ENCODE measurements around the gene ADPRHL1. TPM values are rescaled to one million over a fixed set of nuclear protein-coding genes. Genes with fewer than 3 reads are reported as not detected.
A peak's percentile ranks its signal among the peaks of the same experiment; 100 is the strongest.

The ADPRHL1 gene
- total RNA-seq, 2 experiments from 2014 or later = 0.42 to 0.47 TPM

DNA sequence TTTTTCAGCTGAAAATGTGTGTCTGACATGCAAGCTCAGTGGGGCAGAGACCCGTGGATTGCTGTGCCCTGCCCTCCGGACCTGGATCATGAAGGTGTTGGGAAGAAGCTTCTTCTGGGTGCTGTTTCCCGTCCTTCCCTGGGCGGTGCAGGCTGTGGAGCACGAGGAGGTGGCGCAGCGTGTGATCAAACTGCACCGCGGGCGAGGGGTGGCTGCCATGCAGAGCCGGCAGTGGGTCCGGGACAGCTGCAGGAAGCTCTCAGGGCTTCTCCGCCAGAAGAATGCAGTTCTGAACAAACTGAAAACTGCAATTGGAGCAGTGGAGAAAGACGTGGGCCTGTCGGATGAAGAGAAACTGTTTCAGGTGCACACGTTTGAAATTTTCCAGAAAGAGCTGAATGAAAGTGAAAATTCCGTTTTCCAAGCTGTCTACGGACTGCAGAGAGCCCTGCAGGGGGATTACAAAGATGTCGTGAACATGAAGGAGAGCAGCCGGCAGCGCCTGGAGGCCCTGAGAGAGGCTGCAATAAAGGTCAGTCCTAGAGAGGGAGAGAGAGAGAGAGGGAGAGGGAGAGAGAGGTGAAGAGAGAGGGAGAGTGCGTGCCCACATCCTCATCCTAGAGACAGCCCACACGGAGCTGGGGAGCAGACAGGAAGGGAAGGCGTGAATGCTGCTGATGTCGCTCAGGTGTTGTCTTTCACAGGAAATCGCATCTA lies 42.4 kb upstream of the ADPRHL1 start:
- ChIA-PET CTCF (no interaction called here), POLR2A (no interaction called here)
- TF ChIP-seq, protein P1, sequence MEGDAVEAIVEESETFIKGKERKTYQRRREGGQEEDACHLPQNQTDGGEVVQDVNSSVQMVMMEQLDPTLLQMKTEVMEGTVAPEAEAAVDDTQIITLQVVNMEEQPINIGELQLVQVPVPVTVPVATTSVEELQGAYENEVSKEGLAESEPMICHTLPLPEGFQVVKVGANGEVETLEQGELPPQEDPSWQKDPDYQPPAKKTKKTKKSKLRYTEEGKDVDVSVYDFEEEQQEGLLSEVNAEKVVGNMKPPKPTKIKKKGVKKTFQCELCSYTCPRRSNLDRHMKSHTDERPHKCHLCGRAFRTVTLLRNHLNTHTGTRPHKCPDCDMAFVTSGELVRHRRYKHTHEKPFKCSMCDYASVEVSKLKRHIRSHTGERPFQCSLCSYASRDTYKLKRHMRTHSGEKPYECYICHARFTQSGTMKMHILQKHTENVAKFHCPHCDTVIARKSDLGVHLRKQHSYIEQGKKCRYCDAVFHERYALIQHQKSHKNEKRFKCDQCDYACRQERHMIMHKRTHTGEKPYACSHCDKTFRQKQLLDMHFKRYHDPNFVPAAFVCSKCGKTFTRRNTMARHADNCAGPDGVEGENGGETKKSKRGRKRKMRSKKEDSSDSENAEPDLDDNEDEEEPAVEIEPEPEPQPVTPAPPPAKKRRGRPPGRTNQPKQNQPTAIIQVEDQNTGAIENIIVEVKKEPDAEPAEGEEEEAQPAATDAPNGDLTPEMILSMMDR (IDR thresholded peaks at IDR 0.05) = no peak
- Histone ChIP-seq H3K27me3 (ENCODE audit: control insufficient read depth in 1 of 2, insufficient read depth in 2 of 2, low read length in 2 of 2) (no peaks in the 10 kb centered on the region), H3K27ac (ENCODE audit: low read depth in 1 of 2, low read length in 2 of 2) (no peak overlapping the region), H3K36me3 (ENCODE audit: insufficient read depth, low read length) (peaks cover 51% of the 10 kb centered on the region), H3K4me3 (ENCODE audit: low read length) (no peak overlapping the region), H3K4me1 (ENCODE audit: insufficient read depth, low read length) (peaks cover 32% of the 10 kb centered on the region), H3K9me3 (ENCODE audit: control insufficient read depth in 1 of 2, insufficient read depth in 1 of 2, low read length in 2 of 2) (no peaks in the 10 kb centered on the region)
- Mint-ChIP-seq H3K9me3 (no peaks in the 10 kb centered on the region), H3K4me1 (ENCODE audit: low read depth) (peaks cover 53% of the 10 kb centered on the region), H3K4me3 (peak overlapping the region; percentile 49), H3K27me3 (no peaks in the 10 kb centered on the region), H3K36me3 (ENCODE audit: low read depth) (peaks cover 45% of the 10 kb centered on the region), H3K27ac (peak overlapping the region; percentile 48)
- DNase-seq (no peak), ATAC-seq (ENCODE audit: poor library complexity) (no peak)
- intact Hi-C loops (cut with DNase I, micrococcal nuclease) = loop anchor here in 1 of 2 experiments (10.0 kb wide), 1 partner anchor 291 kb away; the partner anchor contains the start of genes CUL4A and PCID2

DNA sequence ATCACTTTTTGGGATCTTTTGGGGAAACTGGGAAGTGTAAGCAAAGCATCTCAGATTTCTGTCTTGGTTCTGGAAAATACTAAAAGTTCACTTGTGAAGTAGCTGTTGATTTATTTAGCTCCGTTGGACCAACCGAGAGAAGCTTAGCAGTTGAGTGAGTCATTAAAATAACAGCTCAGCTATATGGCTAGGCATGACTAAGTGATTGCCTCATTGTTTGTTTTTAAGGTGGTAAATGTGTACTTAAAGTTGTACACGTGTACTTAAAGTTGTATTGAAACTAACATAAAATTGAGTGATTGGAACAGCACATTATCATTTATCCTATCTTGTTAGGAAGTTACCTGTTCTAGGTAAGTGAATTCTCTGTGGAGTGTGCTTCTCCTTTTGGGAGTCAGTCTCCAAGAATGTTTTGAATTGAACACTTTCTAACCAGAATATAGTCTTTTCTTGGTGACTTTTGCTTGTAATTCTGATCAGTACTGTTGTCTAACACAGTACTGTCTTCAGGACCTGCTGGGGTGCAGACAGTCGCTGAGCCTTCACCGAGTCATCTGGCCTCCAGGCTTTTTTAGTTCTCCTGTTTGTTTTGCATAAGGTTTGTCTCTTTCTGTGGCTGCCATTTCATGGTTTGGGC lies 40.1 kb upstream of the ADPRHL1 start:
- H3K4me1 ChIP-seq (ENCODE audit: insufficient read depth, low read length) = peaks cover 48% of the 10 kb centered on the region
- peak overlapping the region in 1 of 2 donors; percentile 16 for H3K27ac ChIP-seq (ENCODE audit: low read depth in 1 of 2, low read length in 2 of 2)
- H3K4me1 Mint-ChIP-seq (ENCODE audit: low read depth) = peaks cover 71% of the 10 kb centered on the region
- H3K36me3 Mint-ChIP-seq (ENCODE audit: low read depth) = peaks cover 32% of the 10 kb centered on the region
- no peaks in the 10 kb centered on the region for H3K9me3 Mint-ChIP-seq
- no peak overlapping the region for H3K4me3 ChIP-seq (ENCODE audit: low read length)
- ATAC-seq (ENCODE audit: poor library complexity) = peak; percentile 34
- TF ChIP-seq, protein P1 (IDR thresholded peaks at IDR 0.05) = no peak
- ChIA-PET POLR2A (no interaction called here), CTCF (interaction anchor here (0.8 kb wide), 1 partner anchor 100 kb away, joined by 3 read pairs; no protein-coding TSS in a partner anchor)
- H3K4me3 Mint-ChIP-seq = peak overlapping the region; percentile 82
- H3K27me3 Mint-ChIP-seq = no peaks in the 10 kb centered on the region
- peak overlapping the region; percentile 76 for H3K27ac Mint-ChIP-seq
- H3K9me3 ChIP-seq (ENCODE audit: control insufficient read depth in 1 of 2, insufficient read depth in 1 of 2, low read length in 2 of 2) = no peaks in the 10 kb centered on the region
- peaks cover 29% of the 10 kb centered on the region for H3K36me3 ChIP-seq (ENCODE audit: insufficient read depth, low read length)
- intact Hi-C loops (cut with DNase I, micrococcal nuclease) = loop anchor here in 1 of 2 experiments (5.0 to 10.0 kb wide), 2 partner anchors 196 to 289 kb away; partner anchors contain the start of genes CUL4A, LAMP1 and PCID2
- peak in 3 of 14 experiments; percentile 31 to 57 (median 50) for DNase-seq
- no peaks in the 10 kb centered on the region for H3K27me3 ChIP-seq (ENCODE audit: control insufficient read depth in 1 of 2, insufficient read depth in 2 of 2, low read length in 2 of 2)

DNA sequence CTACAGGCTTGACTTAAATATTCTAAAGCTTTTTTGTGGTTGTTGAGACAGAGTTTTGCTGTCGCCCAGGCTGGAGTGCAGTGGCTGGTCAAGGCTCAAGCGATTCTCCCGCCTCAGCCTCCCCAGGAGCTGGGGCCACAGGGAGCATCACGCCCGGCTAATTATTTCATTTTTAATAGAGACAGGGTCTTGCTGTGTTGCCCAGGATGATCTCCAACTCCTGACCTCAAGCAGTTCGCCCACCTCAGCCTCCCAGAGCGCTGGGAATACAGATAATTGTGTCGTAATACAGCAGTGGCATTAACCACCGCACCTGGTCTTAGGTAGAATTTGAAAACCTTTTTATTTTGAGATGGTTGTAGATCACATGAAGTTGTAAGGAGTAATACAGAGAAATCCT lies 38.7 kb upstream of the ADPRHL1 start:
- peaks cover 15% of the 10 kb centered on the region for H3K36me3 ChIP-seq (ENCODE audit: insufficient read depth, low read length)
- H3K9me3 ChIP-seq (ENCODE audit: control insufficient read depth in 1 of 2, insufficient read depth in 1 of 2, low read length in 2 of 2) = no peaks in the 10 kb centered on the region
- H3K27me3 ChIP-seq (ENCODE audit: control insufficient read depth in 1 of 2, insufficient read depth in 2 of 2, low read length in 2 of 2) = no peaks in the 10 kb centered on the region
- TF ChIP-seq, protein P1 (IDR thresholded peaks at IDR 0.05) = no peak
- Mint-ChIP-seq H3K9me3 (no peaks in the 10 kb centered on the region), H3K4me3 (peak overlapping the region; percentile 90), H3K36me3 (ENCODE audit: low read depth) (peaks cover 25% of the 10 kb centered on the region), H3K27ac (peak overlapping the region; percentile 76), H3K27me3 (no peaks in the 10 kb centered on the region), H3K4me1 (ENCODE audit: low read depth) (peaks cover 81% of the 10 kb centered on the region)
- ChIA-PET CTCF (no interaction called here), POLR2A (no interaction called here)
- peaks cover 43% of the 10 kb centered on the region for H3K4me1 ChIP-seq (ENCODE audit: insufficient read depth, low read length)
- no peak for DNase-seq
- no peak overlapping the region for H3K4me3 ChIP-seq (ENCODE audit: low read length)
- intact Hi-C loops (cut with DNase I, micrococcal nuclease) = loop anchor here in 1 of 2 experiments (2.0 to 10.0 kb wide), 3 partner anchors 195 to 337 kb away; partner anchors contain the start of genes CUL4A, LAMP1 and PCID2
- H3K27ac ChIP-seq (ENCODE audit: low read depth in 1 of 2, low read length in 2 of 2) = no peak overlapping the region
- ATAC-seq (ENCODE audit: poor library complexity) = no peak

Data from CD4-positive, alpha-beta T cell (primary cell).